Amniotic epithelial cell (primary cell): ENCODE measurements around the gene PAX2.

ENCODE experiments used
- DNase-seq: peaks from one replicate; pipeline ENCODE4 v3.0.0-alpha.2; 2010; ENCODE audit warnings: low read depth

PAX2 gene

DNA sequence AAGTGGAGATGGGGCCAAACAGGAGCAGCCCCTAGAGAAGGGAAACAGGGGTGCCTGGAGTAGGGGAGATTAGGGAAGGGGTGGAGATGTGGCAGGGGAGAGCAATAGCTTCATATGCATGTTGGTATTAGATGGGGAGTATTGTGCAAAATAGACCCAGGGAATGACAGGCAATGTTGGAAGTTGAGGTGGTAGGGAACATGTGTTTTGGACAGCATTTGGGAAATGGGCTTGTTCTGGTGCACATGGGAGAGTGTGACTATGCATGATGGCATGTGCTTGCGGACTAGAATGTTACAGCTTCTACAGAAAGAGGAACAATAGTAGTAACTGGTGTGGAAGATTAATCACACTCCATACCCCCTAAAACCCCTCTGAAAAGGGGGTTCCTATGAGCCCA, 10.4 kb downstream of the PAX2 start:
- no peak for DNase-seq

DNA sequence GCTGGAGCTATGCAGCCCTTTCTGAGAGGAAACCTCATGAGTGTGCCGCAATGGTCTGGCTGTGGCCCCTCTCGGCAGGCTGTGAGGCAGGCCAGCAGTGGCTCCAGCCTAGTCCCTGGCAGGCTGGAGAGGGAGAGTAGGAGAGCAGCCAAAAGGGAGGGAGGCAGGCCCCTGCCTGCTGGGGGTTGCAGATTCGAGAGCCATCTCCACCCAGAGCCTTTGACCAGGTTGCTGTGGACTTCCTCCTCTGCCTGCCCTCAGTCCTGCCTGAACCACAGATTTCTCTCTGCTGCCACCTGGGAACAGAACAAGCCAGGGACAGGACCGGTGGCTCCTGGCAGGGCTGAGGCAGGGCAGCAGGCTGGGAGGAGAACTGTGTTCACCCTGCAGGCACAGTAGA, 13.9 kb downstream of the PAX2 start:
- DNase-seq: no peak

DNA sequence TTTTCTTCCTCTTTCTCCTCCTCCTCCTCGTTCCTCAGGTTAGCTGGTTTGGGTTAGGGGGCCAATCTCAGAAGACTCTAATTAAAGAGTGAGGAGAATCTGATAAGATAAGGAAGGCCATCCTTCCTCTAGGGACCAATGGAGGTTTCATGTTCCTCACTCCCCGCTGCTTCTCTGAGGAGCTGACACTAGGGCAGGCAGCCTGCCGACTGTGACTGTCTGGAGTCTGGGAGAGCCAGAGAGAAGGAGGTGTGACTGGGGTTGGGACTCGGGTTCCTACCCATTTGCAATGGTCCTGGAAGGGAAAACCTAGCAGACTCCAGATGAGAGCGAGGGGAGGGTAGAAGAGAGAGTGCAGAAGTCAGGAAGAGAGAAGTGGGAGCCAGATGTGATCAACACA, 15.3 kb downstream of the PAX2 start:
- DNase-seq: no peak

DNA sequence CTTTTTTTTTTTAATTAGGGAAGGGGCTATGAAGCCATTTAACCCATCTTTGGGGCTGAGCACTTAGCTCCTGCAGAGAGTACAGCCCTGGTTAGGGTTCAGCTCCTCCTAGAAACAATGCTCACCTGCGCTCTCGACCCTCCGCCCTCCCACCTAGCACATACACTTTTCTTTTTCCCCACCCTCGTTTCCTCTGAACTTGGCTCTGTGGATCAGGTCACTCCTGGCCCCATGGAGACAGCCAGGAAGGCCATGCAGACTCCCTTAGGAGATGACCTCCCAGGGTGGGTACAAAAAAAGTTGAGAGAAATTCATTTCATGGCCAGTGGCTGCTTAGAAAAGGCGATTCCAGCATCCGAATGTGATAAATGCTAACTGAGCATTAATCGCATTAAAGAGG, 15.8 kb downstream of the PAX2 start:
- no peak for DNase-seq

DNA sequence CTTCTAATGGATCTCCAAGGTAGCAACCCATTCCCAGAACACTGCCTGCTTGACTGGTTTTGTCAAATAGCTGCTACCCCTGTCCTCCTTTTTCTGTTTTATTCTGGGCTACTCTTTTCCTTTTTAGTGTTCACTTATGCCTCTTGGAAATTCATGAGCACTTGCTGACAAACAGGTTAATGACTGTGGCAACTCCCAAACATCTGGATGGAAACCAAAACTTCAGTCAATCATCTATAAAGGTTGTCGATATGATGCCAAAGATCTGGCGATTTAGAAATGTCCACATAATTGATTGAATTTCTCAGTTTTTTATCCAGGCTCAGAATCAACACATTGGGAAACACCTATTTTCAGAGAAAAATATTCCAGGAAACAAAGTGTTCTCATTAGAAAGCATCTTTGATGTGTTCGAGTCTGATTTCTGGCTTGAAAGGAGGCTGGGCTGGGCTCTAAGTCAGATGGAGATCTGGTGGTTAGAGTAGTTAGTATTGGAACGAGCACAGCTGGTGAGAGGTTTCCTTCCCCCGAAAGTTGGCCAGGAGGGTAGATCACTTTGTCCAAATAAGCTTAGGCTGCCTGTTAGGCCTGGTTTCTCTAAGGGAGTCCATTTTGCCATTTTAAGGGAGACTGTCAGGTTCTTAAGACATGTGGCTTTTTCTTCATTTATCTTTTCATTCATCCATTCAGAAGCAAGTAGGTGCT, 17.8 kb downstream of the PAX2 start:
- no peak for DNase-seq

DNA sequence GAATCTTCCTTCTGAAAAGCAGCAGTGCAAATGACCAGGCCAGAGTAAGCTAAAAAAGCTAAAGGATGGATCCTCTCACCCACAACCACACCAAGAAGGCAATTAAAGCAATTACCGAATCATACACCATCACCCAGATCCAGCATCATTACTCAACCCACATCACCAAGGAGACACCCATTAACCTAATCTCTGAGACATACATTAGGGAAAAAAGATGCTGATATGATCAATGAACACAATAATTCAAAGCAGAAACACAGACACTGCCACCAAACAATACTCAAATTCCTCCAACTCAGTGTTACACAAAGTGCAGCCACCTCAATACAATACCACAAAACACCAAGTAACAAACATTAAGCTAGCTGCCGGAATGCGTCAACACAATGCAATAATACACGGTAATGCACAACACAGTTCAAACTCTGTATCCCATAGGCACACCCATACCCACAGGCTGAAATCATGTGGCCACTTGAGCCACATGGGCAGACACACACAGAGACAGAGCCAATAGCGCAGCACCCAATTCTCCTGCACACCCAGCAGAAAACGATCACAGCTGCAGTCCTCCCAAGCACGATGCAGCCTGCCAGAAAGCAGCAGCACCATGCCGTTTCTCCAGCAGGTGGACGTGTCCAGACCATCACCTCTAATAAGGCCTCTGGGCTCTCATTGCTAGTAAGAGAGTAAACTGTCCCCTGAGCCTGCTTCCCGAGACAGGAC, 21.5 kb downstream of the PAX2 start:
- no peak for DNase-seq

DNA sequence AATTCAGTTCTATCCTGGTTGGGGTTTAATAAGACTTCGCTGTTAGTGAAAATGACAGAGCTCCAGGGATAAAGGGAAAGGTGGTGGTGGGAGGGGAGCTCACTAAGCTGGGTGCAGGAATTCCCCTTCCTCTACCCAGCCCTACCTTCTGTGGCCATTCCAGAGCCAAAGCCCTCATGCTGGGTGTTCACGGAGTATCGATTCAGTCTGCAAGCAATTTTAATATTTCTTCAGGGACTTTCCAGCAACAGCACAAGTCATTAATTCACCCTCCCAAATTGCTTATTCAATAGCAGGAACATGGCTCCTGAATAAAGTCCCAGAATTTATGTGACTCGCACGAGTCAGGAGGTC, 22.0 kb downstream of the PAX2 start:
- no peak for DNase-seq

DNA sequence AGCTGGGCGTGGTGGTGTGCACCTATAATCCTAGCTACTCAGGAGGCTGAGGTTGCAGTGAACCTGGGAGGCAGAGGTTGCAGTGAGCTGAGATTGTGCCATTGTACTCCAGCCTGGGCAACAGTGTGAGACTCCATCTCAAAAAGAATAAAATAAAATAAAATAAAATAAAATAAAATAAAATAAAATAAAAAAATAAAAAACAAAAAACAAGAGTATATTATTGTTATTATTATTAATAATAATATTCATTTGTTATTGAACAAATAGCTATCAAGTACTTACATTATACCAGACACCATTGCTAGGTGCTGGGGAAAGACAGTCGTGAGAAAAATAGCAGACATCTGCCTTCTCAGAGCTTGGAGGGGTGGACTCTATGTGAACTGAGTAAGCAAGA, 24.1 kb downstream of the PAX2 start:
- DNase-seq: no peak

DNA sequence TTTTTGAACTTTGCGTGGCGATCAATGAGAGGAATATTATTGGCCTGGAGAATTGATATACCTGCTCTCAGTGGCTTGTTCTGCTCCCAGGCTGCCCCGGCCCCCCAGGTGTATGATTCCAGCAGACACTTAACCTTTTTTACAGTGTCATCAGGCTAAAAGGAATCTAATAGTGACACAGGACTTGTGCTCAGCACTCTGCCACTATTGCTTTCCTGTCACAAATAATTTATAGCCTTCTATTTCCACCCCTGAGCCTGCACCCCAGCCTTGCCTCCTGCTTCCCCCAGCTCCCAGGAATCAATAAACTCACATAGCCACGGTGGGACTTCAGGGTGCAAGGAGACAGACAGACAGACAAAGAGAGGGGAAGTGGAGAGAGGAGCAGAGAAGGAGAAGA, 28.3 kb downstream of the PAX2 start:
- no peak for DNase-seq

DNA sequence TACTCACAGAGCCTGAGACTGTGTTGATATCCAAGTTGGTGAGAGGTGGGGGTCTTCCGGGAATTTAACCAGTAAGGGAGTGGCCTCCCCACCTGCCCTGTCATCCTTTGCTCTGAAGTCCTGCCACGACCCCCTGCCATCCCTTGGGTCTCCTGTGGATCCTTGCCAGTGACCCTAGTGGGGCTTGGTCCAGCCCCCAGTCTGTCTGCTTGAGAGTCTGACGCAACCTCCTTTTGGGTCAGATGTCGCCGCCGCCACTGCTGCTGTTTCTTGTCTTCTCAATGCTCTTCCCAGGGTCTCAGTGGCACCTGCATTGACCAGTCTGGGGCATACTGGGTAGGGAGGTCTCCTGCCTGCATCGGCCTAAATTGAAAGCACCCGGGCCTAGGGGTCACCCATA, 28.8 kb downstream of the PAX2 start:
- DNase-seq: no peak

DNA sequence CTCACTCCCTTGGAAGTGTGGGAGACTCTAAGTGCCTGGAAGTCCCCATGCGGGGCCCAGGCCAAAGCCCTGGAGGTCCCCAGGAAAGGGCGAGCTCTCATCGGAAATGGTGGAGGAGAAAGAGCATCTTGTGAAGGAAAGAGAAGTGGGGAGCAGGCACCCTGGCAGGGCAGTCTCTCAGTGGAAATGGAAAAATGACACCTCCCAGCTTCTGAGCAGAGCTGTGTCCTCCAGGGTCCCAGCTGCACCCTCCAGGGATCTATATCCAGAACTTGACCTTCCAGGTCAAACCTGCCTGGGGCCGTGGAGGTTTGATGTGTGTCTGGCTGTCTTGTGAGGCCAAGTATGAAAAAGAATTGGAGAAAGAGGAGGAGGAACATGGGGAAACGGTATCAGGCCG, 29.5 kb downstream of the PAX2 start:
- DNase-seq: no peak

DNA sequence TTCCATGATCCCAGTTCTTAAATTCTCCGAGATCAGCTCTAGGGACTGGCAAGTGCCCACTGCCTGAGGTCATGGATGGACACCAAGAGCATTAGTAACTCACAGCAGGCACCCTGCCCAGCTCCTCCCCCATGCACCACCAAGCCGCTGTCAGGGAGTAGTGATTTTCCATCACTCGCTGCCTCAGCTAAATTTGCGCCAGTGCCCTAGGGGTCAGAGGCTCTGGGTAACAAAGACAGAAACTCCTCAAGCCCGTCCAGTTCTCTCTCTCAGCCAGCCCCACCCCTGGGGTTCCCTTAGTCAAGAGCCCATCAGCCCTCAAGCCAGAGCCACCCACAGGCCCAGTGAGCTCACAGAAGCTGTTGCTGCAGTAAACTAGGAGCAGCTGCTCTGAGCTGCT, 30.0 kb downstream of the PAX2 start:
- DNase-seq: no peak

DNA sequence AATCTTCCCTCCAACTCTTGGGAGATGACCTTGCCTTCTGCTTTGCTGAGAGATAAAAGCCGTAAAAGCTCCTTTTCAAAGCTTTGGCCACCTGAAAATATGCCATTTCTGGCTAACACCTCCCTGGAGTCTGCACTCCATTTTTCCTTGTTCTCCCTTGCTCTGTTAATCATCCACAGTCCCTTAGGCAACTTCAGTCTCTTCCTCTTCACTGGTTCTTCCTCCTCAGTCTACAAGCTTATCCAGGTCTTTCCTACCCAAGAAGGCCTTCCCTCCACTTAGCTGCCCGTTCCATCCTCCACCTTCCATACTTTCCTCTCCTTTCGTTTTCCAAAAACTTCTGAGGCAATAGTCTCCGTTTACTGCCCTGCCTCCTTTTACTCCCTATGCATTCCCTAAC, 30.5 kb downstream of the PAX2 start:
- DNase-seq: no peak

DNA sequence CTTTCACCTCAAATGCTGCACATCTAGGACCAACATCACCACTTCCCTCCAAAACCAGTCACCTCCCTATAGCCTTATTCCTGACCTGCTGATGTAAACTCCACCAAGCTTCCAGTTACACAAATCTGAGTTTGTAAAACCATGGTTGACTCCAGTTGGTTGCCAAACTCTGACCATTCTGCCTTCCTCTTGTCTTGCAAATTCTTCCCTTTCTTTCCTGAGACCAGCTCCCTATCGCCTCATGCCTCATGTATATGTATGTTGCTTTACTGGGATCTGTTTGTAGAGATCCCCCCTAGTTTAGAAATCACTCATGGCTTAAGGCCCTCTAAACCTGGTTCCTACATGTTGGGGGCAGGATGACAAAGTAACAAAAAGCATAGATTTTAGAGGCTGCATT, 31.3 kb downstream of the PAX2 start:
- DNase-seq: no peak

DNA sequence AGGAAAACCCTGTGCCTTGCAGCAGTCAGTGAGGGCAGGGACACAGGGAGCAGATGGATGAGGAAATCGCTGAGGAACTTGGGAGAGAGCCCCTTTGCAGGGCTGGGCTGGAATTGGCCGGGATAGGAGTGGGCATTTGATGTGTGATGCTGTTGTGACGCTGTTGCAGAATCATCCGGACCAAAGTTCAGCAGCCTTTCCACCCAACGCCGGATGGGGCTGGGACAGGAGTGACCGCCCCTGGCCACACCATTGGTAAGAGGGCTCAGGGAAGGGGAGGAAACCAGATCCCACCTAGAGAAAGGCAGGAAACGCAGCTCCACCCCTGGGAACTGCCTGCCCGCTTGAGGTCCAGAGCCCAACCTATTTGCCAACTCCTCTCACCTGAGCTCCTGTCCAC, 33.9 kb downstream of the PAX2 start:
- DNase-seq: no peak

DNA sequence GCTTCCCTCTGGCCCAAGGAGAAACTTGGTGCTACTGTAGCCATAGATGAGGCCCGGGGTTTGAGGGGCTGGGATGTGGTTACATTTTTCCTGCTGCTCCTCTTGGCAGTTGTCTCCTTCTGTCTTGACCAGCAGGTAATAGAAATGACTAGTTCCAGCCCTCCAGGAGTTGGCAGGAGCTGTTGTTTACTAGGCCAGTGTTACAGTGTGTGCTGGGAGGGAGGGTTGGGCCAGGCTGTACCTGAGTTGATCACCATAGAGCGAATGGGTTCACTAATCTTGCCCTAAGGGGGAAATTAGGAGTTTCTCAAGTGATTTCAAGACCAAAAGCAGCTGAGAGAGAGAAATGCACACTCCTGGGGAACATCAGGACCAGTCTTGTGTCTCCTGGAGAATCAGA, 34.9 kb downstream of the PAX2 start:
- no peak for DNase-seq

DNA sequence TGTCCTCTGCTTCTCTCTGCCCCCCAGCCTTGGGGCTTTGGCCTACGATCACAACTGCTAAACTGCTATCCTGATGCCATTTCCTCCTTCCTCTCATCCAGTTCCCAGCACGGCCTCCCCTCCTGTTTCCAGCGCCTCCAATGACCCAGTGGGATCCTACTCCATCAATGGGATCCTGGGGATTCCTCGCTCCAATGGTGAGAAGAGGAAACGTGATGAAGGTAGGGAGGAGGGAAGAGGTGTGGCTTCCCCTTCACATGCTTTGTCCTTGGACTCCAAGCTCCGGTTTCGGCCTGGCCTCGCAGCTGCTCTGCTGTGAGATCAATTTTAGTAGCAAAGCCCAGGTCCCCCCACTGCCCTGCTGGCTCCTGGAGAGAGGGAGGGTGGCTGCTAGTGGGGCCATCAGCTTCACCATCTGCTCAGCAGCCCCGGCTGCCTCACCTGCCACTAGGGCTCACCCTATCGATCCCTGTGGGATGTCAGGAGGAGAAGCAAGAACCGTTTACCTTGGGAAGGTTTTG, 35.8 kb downstream of the PAX2 start:
- DNase-seq: no peak

DNA sequence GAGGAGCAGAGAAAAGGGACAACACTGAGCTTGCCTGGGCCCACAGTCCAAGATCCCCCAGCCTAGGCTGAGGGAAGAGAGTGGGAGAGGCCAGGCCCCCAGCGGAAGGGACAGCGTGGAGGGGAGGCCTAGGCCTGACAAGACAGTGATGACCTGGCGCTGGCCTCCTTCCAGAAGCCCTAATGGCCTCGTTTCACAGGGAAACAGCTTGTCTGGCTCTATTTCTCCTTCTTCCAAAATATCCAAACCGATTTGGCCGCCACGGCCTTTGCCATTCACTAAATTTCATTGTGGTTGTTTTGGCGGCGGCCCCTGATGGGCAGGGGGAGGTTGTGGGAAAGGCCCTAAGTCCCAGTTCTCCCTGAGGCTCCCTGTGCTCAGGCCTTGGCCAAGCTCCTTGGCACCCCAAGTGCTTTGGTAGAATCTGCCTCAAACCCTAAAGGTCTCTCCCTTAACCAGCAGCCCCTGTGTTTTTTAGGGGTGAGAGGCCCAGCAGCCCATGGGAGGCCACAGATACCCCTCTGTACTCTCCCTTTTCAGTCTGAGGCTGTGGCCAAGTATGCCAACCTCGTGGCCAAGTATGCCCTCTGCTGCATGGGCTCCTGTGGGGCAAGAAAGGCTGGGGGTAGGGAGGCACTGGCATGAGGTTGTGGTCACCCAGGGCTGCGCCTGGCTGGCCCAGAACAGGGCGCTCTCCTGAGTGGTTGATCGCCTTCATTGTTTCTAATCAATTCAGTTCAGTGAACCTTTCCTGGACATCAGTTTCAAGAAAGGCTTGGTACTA, 37.3 kb downstream of the PAX2 start:
- no peak for DNase-seq

DNA sequence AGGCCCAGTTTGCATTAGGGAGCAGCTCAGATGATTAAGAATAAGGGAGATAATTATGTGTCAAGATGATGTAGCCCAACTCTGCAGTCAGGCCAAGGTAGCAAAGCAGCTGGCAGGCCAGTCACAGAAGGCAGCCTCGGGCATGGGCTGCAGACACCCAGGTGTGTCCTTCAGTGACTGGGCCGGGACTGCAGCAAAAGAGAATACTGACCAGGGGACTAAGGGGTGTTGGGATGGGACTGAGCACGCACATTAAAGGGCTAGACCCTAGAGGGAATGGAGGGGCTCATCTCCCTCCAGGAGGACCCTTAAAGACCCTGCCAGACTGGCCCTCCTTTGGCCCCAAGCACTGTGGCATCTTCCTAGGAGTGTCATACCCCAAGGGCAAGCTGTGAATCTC, 38.7 kb downstream of the PAX2 start:
- no peak for DNase-seq

DNA sequence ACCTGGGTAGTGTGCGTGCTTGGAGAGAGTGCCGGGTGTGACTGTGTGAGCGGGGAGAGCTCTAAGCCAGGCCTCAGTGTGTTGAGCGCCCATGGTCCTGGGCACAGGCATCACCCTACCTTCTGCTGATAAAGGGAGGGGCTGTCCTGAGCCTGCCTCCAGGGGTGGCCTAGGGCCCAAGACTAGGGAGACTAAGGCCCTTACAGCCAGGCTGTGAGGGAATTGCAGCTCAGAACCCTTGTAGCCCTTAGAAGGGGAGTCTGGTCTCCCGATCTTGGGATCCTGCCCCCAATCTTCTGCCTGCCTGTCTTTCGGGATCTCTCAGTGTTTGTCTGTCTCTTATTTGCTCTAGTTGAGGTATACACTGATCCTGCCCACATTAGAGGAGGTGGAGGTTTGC, 41.2 kb downstream of the PAX2 start:
- no peak for DNase-seq

DNA sequence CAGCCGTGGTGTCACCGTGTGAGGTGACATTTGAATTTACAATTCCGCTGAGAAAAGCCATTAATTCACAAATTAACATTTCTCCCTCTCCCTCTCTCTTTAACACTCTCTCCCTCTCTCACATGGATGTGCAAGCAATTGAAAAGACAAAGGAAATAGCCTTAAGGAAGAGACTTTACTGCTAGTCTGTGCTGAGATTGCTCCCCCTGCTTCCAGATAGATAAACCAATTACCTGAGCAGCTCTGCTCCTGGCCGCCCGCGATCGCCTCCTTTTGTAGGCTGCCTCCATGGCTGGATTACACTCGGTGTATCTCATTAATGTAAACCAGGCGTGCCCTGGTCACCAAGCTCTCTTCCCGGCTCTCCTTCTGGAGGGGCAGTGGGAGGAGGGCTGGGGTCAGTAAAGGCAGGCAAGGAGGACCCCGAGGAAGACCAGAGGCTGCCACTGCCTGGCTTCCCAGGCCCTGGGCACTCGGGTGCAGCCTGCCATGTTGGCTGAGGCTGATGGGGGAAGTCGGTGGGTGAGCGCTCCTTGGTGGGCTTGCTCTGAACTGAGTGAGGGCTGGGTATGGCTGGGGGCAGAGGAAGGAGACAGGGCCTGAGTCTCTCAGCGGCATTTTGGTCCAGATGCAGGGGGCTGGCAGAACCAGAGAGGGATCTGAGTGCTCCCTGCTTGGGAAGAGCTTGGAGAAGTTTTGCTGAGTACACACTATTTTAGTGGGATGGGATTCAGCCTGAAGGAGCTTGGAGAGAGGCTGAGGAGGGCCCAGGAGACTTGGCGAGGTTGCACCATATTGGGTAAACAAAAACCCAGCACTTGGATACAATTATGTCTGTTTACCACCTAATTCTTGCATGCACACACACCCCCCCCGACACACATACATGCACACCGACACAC, 42.9 kb downstream of the PAX2 start:
- DNase-seq: no peak

DNA sequence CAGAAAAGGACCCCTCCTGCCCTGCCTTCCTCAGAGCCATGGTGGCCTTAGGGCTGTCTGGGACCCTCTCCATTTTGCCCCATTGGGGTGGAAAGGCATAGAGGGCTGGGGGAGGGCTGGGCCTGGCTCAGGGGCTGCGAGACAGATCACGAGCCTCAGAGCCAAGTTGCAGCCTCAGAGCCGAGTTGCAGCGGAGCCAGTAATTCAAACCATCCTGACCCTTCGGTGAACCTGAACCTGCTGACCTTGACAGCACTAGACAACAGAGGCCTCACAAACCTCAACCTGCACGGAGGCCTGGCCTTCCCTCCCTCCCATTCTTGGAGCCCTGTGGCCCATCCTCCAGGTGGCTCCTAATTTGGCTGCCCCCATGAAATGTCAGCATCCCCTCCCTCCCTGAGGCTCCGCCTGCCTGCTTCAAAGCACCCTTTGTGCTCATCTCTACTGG, 45.4 kb downstream of the PAX2 start:
- no peak for DNase-seq
